Psoas muscle (tissue), 8 donors: ENCODE measurements around the gene KRTAP5-7. TPM values are rescaled to one million over a fixed set of nuclear protein-coding genes. Genes with fewer than 3 reads are reported as not detected.
"Not testable (repeated sequence)": the region's sequence is repeated elsewhere in the genome, so short reads cannot be mapped to it uniquely, and the experiment has no call there.

Experiments used
- ATAC-seq, 4 donors: fragments of 200-7000 bp; cut with Tn5 transposase; one replicate each; pipeline ENCODE4 v1.9.1; 2020; ENCODE audit warnings: moderate library complexity in 3 of 4, mild to moderate bottlenecking in 2 of 4
- DNase-seq, 2 donors: peaks; one replicate each; pipeline ENCODE4 v3.0.0-alpha.2; 2020
- H3K27ac ChIP-seq: fragments of 200-600 bp; one replicate; pipeline ENCODE4 v1.8.0; 2022
- H3K27me3 ChIP-seq, 3 donors: fragments of 200-600 bp in 1 of 3; one replicate each; pipeline versions ENCODE4 v1.6.1 to v1.8.0; 2013 to 2022; ENCODE audit warnings: low read length in 2 of 3, mild to moderate bottlenecking in 2 of 3, moderate library complexity in 1 of 3; ENCODE audit not compliant: insufficient read depth in 3 of 3
- H3K36me3 ChIP-seq, 2 donors: fragments of 200-600 bp in 1 of 2; one replicate each; pipeline versions ENCODE4 v1.6.1 to v1.8.0; 2013 to 2022; ENCODE audit warnings: low read depth in 1 of 2, mild to moderate bottlenecking in 1 of 2, moderate library complexity in 1 of 2; ENCODE audit not compliant: insufficient read depth in 1 of 2
- H3K4me1 ChIP-seq: fragments of 200-600 bp; one replicate; pipeline ENCODE4 v1.8.0; 2022
- H3K4me3 ChIP-seq: fragments of 200-600 bp; one replicate; pipeline ENCODE4 v1.8.0; 2022; ENCODE audit warnings: mild to moderate bottlenecking
- H3K9me3 ChIP-seq: fragments of 200-600 bp; one replicate; pipeline ENCODE4 v1.8.0; 2022
- WGBS, 3 donors: extraction: QIAGEN DNeasy Blood & Tissue Kit; methylation state at CpG; one replicate each; pipeline versions ENCODE4 v1.1.6 to v1.1.7; 2013; 5-methylcytosine and 5-hydroxymethylcytosine counted together
- intact Hi-C, 2 donors: fragments of 100-400 bp; cut with DNase I; formaldehyde crosslinking; loops; one replicate each; pipeline versions ENCODE4 v1.11.0 to v1.14.2; 2022
- polyA plus RNA-seq, 3 donors: library from polyadenylated mRNA; stranded (reverse); fragments of 200-250 nt; gene quantifications; one replicate each; pipeline ENCODE4 v1.2.3, GENCODE V29; 2013
- total RNA-seq, 4 donors: library from RNA; stranded (reverse); fragmentation: NEBNext Ultra II Directional in 2 of 4; extraction: Animal tissue kit (Norgen Biotek cat#: 25700) in 2 of 4; gene quantifications; one replicate each; pipeline versions ENCODE4 v1.2.1 to v1.2.4, GENCODE V29; 2021 to 2023
- TF ChIP-seq, protein P1 (sequence below): fragments of 200-600 bp; IDR thresholded peaks from one replicate; pipeline ENCODE4 v1.8.0; 2022; ENCODE audit warnings: antibody characterized with exemption
- donor health status: healthy with polysubstance abuse.
- donor health status: DM: no; HTN: no; CAD: no; lungs with moderate emphysema.
- donor health status: Bipolar disorder and iron deficiency.
- donor health status: healthy.
- donor health status: DM: yes; HTN: yes; CAD: no.
- donor health status: DM: no; HTN: no; CAD: no.
- donor health status: DM: no; HTN: no; CAD: no.
- donor health status: DM: yes; HTN: yes; CAD: no.

KRTAP5-7 gene
- total and polyA plus RNA-seq, 7 donors: 0.01 TPM; not detected in 6

DNA sequence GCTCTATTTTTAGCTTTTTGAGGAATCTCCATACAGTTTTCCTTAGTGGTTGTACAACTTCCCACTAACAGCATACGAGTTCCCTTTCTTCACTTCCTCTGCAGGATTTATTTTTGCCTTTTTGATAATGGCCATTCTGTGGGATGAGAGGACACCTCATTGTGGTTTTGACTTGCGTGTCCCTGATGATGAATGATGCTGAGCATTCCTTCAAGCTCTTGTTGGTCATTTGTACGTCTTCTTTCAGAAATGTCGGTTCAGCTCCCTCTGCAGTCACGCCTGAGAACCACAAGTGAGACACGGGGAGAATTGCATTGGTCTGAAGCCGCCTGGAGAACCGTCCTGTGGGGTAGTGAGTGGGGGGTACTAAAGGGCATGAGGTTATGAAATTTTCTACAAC lies 36.3 kb downstream of the KRTAP5-7 start:
- ATAC-seq (peak in 2 of 4 donors; percentile 20 to 32), DNase-seq (no peak)
- TF ChIP-seq, protein P1, sequence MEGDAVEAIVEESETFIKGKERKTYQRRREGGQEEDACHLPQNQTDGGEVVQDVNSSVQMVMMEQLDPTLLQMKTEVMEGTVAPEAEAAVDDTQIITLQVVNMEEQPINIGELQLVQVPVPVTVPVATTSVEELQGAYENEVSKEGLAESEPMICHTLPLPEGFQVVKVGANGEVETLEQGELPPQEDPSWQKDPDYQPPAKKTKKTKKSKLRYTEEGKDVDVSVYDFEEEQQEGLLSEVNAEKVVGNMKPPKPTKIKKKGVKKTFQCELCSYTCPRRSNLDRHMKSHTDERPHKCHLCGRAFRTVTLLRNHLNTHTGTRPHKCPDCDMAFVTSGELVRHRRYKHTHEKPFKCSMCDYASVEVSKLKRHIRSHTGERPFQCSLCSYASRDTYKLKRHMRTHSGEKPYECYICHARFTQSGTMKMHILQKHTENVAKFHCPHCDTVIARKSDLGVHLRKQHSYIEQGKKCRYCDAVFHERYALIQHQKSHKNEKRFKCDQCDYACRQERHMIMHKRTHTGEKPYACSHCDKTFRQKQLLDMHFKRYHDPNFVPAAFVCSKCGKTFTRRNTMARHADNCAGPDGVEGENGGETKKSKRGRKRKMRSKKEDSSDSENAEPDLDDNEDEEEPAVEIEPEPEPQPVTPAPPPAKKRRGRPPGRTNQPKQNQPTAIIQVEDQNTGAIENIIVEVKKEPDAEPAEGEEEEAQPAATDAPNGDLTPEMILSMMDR: peak; percentile 18
- 23 to 30% (median 28%) methylated on average over 8 of the region's 8 CpGs for WGBS, 3 donors
- no peak overlapping the region for H3K27ac ChIP-seq
- no peak overlapping the region for H3K4me3 ChIP-seq
- peaks cover 0 to 20% (median 3%) of the 10 kb centered on the region in 3 donors for H3K27me3 ChIP-seq
- no peaks in the 10 kb centered on the region for H3K36me3 ChIP-seq
- no peaks in the 10 kb centered on the region for H3K9me3 ChIP-seq
- no peaks in the 10 kb centered on the region for H3K4me1 ChIP-seq
- intact Hi-C loops: no loop called here

DNA sequence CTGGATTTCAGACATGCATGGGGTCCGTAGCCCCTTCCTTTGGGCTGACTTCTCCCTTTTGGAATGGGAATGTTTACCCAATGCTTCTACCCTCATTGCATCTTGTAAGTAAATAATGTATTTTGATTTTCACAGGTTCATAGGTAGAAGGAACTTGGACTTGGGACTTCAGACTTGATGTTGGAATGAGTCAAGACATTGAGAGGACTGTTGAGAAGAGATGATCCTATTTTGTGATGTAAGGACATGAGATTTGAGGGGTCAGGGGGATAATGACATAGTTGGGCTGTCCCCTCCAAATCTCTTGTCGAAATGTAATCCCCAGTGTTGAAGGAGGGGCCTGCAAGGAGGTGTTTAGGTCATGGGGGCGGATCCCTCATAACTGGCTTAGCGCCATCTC lies 37.4 kb downstream of the KRTAP5-7 start:
- H3K4me3 ChIP-seq: no peak overlapping the region
- no peaks in the 10 kb centered on the region for H3K9me3 ChIP-seq
- H3K4me1 ChIP-seq: no peaks in the 10 kb centered on the region
- H3K27me3 ChIP-seq: peaks cover 0 to 20% (median 3%) of the 10 kb centered on the region in 3 donors
- DNase-seq: no peak
- no peaks in the 10 kb centered on the region for H3K36me3 ChIP-seq
- TF ChIP-seq, protein P1: no peak
- WGBS, 3 donors: 82 to 84% (median 83%) methylated on average over 4 of the region's 4 CpGs
- H3K27ac ChIP-seq: no peak overlapping the region
- intact Hi-C loops: no loop called here
- no peak for ATAC-seq

DNA sequence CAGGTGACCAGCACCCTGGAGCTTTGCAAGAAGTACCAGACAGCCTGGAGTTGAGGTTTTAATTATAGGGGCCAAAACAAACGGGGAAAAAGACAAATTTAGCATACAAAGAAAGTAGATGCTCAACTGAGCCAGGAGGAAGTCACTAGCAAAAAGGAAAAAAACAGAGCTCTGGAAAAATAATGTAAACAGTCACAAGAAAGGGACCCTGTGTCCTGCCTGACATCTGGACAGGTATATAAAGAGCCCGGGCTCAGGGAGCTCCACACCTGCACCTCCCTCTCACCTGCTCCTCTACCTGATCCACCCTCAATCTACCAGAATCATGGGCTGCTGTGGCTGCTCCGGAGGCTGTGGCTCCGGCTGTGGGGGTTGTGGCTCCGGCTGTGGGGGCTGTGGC lies 38.2 kb downstream of the KRTAP5-7 start, which contains the start of gene KRTAP5-10:
Gene KRTAP5-10 (plus strand): TSS at position 301 of the 400 bp plus-strand sequence. CDS start 25 bp downstream, at position 326.
- intact Hi-C loops: no loop called here
- 56 to 66% (median 59%) methylated on average over 5 of the region's 5 CpGs for WGBS, 3 donors
- ATAC-seq (no peak), DNase-seq (no peak)
- peaks cover 0 to 20% (median 3%) of the 10 kb centered on the region in 3 donors for H3K27me3 ChIP-seq
- TF ChIP-seq, protein P1: no peak
- H3K36me3 ChIP-seq: no peaks in the 10 kb centered on the region
- no peak within 1 kb of the TSS for H3K4me3 ChIP-seq
- H3K4me1 ChIP-seq: no peaks in the 10 kb centered on the region
- no peaks in the 10 kb centered on the region for H3K9me3 ChIP-seq
- H3K27ac ChIP-seq: no peak within 1 kb of the TSS

DNA sequence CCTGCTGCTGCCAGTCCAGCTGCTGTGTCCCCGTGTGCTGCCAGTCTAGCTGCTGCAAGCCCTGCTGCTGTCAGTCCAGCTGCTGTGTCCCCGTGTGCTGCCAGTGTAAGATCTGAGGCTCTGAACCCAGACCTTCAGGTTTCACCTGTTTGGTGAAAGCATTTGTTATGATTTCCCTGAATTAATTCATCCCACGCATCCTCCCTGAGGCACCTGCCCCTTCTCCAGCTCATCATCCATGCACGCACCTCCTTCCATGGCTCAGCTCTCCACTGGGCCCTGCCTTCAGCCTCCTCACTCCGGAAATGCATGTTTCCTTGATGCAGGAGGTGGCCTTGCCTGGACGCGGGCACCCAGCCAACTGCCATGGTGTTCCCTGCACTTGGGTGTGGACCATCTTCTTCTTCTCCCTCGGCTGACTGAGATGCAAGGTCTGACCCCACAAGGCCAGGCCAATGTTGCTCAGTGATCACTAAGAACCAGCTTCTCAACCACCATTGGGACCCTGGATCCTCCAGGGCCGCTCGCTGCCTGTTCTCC lies 39.1 kb downstream of the KRTAP5-7 start:
- H3K4me1 ChIP-seq: no peaks in the 10 kb centered on the region
- H3K27me3 ChIP-seq: peaks cover 0 to 20% (median 3%) of the 10 kb centered on the region in 3 donors
- 64 to 75% (median 65%) methylated on average over 10 of the region's 10 CpGs for WGBS, 3 donors
- H3K27ac ChIP-seq: no peak overlapping the region
- H3K9me3 ChIP-seq: no peaks in the 10 kb centered on the region
- no peak for DNase-seq
- ATAC-seq: no peak
- intact Hi-C loops: no loop called here
- TF ChIP-seq, protein P1: no peak
- H3K36me3 ChIP-seq: no peaks in the 10 kb centered on the region
- H3K4me3 ChIP-seq: no peak overlapping the region

DNA sequence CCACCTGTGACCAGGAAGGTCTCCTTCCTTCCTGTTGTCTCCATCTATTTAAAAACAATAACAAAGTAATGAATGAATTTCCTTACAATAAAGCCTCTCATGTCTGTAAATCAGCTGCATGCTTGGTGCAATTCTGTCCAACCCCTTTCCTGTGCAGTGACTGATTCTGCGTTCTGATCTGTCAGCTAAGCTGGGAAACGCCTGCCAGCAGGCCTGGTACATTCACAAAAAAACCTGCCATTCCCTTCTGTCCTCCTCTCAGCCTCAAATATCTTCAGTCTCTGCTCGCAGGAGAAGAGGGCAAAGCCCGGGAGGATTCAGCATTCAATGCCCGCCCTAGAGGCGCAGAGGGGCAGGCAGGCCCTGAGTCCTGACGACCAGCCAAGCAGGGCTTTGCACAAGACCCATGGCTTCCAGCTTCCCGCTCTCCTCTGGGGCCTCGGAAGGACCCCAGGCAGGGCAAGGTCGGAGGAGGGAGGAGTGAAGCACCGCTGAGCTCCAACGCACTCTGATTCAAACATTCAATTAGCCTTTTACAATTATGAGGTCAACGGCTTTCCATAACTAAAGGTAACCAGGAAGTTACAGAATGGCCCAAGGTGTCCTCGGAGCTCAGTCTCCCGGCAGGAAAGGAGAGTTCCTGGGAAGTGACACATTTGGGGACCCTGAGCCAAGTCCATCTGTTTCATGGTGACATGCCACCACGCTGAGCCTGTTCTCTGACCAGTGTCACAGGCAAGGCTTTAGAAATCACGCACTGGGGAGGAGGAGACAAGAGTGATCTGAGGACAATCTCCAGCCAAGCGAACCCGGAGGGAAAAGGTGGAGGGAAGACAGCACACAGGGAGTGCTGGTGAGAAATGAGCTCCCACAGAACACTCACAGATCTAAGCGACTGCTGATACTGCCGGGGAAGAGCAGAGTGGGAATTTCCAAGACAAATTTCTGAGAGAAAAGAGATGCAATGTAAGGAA lies 39.8 kb downstream of the KRTAP5-7 start:
- H3K9me3 ChIP-seq, H3K4me3 ChIP-seq, DNase-seq, H3K36me3 ChIP-seq, ATAC-seq, H3K27ac ChIP-seq, intact Hi-C loops, H3K4me1 ChIP-seq: not testable (repeated sequence)
- H3K27me3 ChIP-seq: peaks cover 0 to 20% (median 3%) of the 10 kb centered on the region in 3 donors
- 58 to 72% (median 69%) methylated on average over 17 to 19 of the region's 21 CpGs for WGBS, 3 donors

DNA sequence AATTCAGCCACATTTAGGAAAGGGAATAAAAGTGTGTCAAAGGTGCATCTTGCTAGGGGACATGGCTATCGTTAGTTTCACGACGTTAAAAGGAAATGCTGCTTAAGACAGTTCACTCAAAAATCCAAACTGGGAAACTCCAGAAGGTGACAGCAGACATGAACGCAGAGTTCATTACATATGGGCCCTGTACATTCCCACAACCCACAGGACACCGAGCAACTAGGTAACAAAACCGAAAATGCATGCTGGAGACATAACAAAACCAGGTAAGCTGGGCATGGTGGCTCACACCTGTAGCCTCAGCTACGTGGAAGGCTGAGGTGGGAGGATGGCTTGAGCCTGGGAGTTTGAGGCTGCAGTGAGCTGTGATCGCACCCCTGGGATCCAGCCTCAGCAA lies 40.6 kb downstream of the KRTAP5-7 start:
- ATAC-seq, H3K36me3 ChIP-seq, H3K4me3 ChIP-seq, H3K4me1 ChIP-seq, DNase-seq, H3K27ac ChIP-seq, intact Hi-C loops, H3K9me3 ChIP-seq: not testable (repeated sequence)
- 74 to 84% (median 83%) methylated on average over 8 of the region's 8 CpGs for WGBS, 3 donors
- peaks cover 0 to 20% (median 3%) of the 10 kb centered on the region in 3 donors for H3K27me3 ChIP-seq
